ENCODE results near the gene ZNF813.
"Not testable (repeated sequence)": the region's sequence is repeated elsewhere in the genome, so short reads cannot be mapped to it uniquely, and the experiment has no call there.

GRCh38 chr19:53498024-53498395 lies 30.5 kb downstream of the ZNF813 start:
- TF ChIP-seq, protein P1, sequence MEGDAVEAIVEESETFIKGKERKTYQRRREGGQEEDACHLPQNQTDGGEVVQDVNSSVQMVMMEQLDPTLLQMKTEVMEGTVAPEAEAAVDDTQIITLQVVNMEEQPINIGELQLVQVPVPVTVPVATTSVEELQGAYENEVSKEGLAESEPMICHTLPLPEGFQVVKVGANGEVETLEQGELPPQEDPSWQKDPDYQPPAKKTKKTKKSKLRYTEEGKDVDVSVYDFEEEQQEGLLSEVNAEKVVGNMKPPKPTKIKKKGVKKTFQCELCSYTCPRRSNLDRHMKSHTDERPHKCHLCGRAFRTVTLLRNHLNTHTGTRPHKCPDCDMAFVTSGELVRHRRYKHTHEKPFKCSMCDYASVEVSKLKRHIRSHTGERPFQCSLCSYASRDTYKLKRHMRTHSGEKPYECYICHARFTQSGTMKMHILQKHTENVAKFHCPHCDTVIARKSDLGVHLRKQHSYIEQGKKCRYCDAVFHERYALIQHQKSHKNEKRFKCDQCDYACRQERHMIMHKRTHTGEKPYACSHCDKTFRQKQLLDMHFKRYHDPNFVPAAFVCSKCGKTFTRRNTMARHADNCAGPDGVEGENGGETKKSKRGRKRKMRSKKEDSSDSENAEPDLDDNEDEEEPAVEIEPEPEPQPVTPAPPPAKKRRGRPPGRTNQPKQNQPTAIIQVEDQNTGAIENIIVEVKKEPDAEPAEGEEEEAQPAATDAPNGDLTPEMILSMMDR (IDR thresholded peaks at IDR 0.05 in 8 of 11, conservative IDR thresholded peaks at IDR 0.05 in 3 of 11): not testable (repeated sequence)
- not testable (repeated sequence) for TF ChIP-seq POLR2A, POLR2AphosphoS5 (IDR thresholded peaks at IDR 0.05)

Measured in spleen (tissue), 7 donors.